Fibroblast of lung (primary cell): ENCODE results near the gene TRIM41. TPM values are rescaled to one million over a fixed set of nuclear protein-coding genes. Genes with fewer than 3 reads are reported as not detected.

Experiments used
- DNase-seq, 2 donors: peaks; one replicate each; pipeline versions ENCODE4 v3.0.0 to v3.0.0-alpha.2; 2010; ENCODE audit warnings: low read depth in 2 of 2
- H2AFZ ChIP-seq: 2 replicates; pipeline ENCODE4 v1.5.1; 2012; ENCODE audit warnings: low read length, control low read depth, inconsistent platforms
- H3K27ac ChIP-seq: 2 replicates; pipeline ENCODE4 v1.5.1; 2011; ENCODE audit warnings: low read length, control low read depth; ENCODE audit not compliant: insufficient read depth
- H3K27me3 ChIP-seq: 2 replicates; pipeline ENCODE4 v1.5.1; 2011; ENCODE audit warnings: mild to moderate bottlenecking, low read length; ENCODE audit not compliant: control insufficient read depth, insufficient read depth
- H3K36me3 ChIP-seq: 2 replicates; pipeline ENCODE4 v1.5.1; 2011; ENCODE audit warnings: low read length; ENCODE audit not compliant: control insufficient read depth, insufficient read depth
- H3K4me1 ChIP-seq: 2 replicates; pipeline ENCODE4 v1.5.1; 2011; ENCODE audit warnings: low read length; ENCODE audit not compliant: control insufficient read depth, insufficient read depth; ENCODE audit errors: extremely low read depth
- H3K4me2 ChIP-seq: 2 replicates; pipeline ENCODE4 v1.5.1; 2011; ENCODE audit warnings: low read length, control low read depth; ENCODE audit not compliant: insufficient read depth; ENCODE audit errors: extremely low read depth
- H3K4me3 ChIP-seq, 4 experiments: fragments of 200-600 bp in 1 of 4; sonication (generic) in 1 of 4; replicated peaks in 1 of 4; 2 replicates each; pipeline ENCODE4 v1.5.1; 2011 to 2016; ENCODE audit warnings: low read length in 4 of 4, low read depth in 3 of 4, mild to moderate bottlenecking in 3 of 4, control low read depth in 2 of 4, inconsistent platforms in 1 of 4, mixed read lengths in 1 of 4; ENCODE audit not compliant: insufficient read depth in 1 of 4; ENCODE audit errors: control extremely low read depth in 1 of 4
- H3K79me2 ChIP-seq: 2 replicates; pipeline ENCODE4 v1.5.1; 2012; ENCODE audit warnings: mild to moderate bottlenecking, low read length, inconsistent platforms; ENCODE audit not compliant: control insufficient read depth, insufficient read depth
- H3K9ac ChIP-seq: 2 replicates; pipeline ENCODE4 v1.5.1; 2011; ENCODE audit warnings: mild to moderate bottlenecking, low read length, control low read depth; ENCODE audit not compliant: insufficient read depth
- H3K9me3 ChIP-seq: 2 replicates; pipeline ENCODE4 v1.5.1; 2012; ENCODE audit warnings: low read depth, low read length; ENCODE audit not compliant: control insufficient read depth, insufficient read depth
- H4K20me1 ChIP-seq: 2 replicates; pipeline ENCODE4 v1.5.1; 2011; ENCODE audit warnings: low read length; ENCODE audit not compliant: control insufficient read depth, insufficient read depth; ENCODE audit errors: extremely low read depth
- EZH2 ChIP-seq: IDR thresholded peaks from 2 replicates; pipeline ENCODE4 v1.5.1; 2012; ENCODE audit warnings: low read length, control low read depth, mild to moderate bottlenecking; ENCODE audit errors: missing control alignments
- polyA plus RNA-seq, 2 donors: library from polyadenylated mRNA; depleted of rRNA in 1 of 2; stranded (reverse) in 1 of 2; unstranded in 1 of 2; fragments of >200 nt; gene quantifications; 2 replicates each; pipeline ENCODE4 v1.2.1, GENCODE V29; 2011 to 2012; ENCODE audit warnings: missing spikeins in 1 of 2
- total RNA-seq: library from RNA; depleted of rRNA; stranded (reverse); fragments of >200 nt; gene quantifications from 2 replicates; pipeline ENCODE4 v1.2.1, GENCODE V29; 2014
- TF ChIP-seq, protein P1 (sequence below), 2 donors: IDR thresholded peaks in 1 of 2; conservative IDR thresholded peaks in 1 of 2; 1 replicate in 1 of 2; 2 replicates in 1 of 2; pipeline ENCODE4 v1.5.1; 2011 to 2012; ENCODE audit warnings: low read length in 2 of 2, control low read depth in 1 of 2, inconsistent platforms in 1 of 2, low read depth in 1 of 2, mild to moderate bottlenecking in 1 of 2

Gene TRIM41
- total and polyA plus RNA-seq, 2 donors (not counting 1 experiment from before 2014, with no cell fraction given) = 8.3 to 17.0 TPM

DNA sequence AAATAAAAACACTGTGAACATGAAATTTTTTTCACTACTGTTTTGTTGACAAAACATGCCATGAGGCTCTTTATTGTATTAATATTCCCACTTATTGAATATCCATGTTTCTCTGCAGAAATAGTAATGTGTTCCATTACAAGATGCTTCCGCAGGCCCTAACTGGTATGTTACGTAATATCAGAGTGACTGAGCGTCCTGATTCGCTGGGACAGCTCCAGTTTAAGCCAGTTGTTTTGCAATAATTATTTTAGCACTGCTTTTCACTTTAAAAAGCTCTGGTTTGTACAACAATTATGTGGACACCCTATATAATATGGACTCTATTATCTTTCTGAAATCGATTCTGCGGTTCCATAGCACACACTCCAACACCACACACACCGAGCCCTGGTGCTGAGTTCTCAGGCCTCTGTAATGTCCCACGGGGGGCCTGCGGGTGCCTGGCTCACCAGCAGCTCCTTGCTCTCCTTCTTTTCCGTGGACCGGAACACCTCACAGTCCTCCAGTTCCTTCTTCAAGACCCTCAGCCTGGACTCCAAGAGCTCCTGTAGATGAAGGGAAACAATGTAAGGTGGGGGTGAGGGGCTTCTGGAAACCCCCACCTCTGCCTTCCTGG lies 19.9 kb upstream of the TRIM41 start:
- no peak overlapping the region for H3K9ac ChIP-seq
- peak overlapping the region; percentile 55 for H3K4me2 ChIP-seq
- H3K79me2 ChIP-seq = no peaks in the 10 kb centered on the region

DNA sequence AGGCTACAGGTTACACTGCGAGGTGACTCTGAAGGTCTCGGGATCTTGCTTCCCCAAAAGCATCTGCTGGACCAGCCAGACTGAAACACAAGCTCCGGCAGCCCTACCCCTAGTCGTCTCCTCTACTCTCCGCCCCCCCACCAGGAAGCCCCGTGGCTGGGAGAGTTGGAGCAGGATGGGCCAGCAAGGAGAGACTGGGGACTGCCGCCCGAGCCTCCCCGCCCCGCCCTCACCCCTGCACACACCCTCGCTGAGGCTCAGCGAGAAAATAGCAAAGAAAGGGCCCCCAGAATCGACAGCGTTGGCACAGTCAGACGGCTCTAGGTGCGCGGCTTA lies 19.3 kb upstream of the TRIM41 start:
- Histone ChIP-seq H3K27me3 (no peaks in the 10 kb centered on the region), H3K79me2 (no peaks in the 10 kb centered on the region), H3K9ac (no peak overlapping the region), H3K4me1 (peaks cover 8% of the 10 kb centered on the region), H3K4me2 (peak overlapping the region; percentile 55), H3K4me3 (peak overlapping the region; percentile 42 to 62 (median 60)), H3K36me3 (no peaks in the 10 kb centered on the region), H2AFZ (no peak overlapping the region), H4K20me1 (no peaks in the 10 kb centered on the region), H3K9me3 (no peaks in the 10 kb centered on the region), H3K27ac (no peak overlapping the region)
- TF ChIP-seq, protein P1, sequence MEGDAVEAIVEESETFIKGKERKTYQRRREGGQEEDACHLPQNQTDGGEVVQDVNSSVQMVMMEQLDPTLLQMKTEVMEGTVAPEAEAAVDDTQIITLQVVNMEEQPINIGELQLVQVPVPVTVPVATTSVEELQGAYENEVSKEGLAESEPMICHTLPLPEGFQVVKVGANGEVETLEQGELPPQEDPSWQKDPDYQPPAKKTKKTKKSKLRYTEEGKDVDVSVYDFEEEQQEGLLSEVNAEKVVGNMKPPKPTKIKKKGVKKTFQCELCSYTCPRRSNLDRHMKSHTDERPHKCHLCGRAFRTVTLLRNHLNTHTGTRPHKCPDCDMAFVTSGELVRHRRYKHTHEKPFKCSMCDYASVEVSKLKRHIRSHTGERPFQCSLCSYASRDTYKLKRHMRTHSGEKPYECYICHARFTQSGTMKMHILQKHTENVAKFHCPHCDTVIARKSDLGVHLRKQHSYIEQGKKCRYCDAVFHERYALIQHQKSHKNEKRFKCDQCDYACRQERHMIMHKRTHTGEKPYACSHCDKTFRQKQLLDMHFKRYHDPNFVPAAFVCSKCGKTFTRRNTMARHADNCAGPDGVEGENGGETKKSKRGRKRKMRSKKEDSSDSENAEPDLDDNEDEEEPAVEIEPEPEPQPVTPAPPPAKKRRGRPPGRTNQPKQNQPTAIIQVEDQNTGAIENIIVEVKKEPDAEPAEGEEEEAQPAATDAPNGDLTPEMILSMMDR (conservative IDR thresholded peaks at IDR 0.05 in 1 of 2, IDR thresholded peaks at IDR 0.05 in 1 of 2; ENCODE audit: low read depth in 1 of 2, low read length in 2 of 2) = no peak
- TF ChIP-seq EZH2 = no peak
- DNase-seq = no peak

More for the DNA sequence above, 19.9 kb upstream of the TRIM41 start:
- H3K27me3 ChIP-seq = no peaks in the 10 kb centered on the region
- H3K27ac ChIP-seq = no peak overlapping the region
- no peaks in the 10 kb centered on the region for H3K9me3 ChIP-seq
- H3K4me1 ChIP-seq = peaks cover 8% of the 10 kb centered on the region
- no peak overlapping the region for H2AFZ ChIP-seq
- H3K36me3 ChIP-seq = no peaks in the 10 kb centered on the region
- no peaks in the 10 kb centered on the region for H4K20me1 ChIP-seq
- TF ChIP-seq, protein P1 (conservative IDR thresholded peaks at IDR 0.05 in 1 of 2, IDR thresholded peaks at IDR 0.05 in 1 of 2; ENCODE audit: low read depth in 1 of 2, low read length in 2 of 2) = no peak
- no peak for TF ChIP-seq EZH2
- DNase-seq = peak in 1 of 2 donors; percentile 66
- peak overlapping the region in 1 of 4 experiments; percentile 62 for H3K4me3 ChIP-seq

DNA sequence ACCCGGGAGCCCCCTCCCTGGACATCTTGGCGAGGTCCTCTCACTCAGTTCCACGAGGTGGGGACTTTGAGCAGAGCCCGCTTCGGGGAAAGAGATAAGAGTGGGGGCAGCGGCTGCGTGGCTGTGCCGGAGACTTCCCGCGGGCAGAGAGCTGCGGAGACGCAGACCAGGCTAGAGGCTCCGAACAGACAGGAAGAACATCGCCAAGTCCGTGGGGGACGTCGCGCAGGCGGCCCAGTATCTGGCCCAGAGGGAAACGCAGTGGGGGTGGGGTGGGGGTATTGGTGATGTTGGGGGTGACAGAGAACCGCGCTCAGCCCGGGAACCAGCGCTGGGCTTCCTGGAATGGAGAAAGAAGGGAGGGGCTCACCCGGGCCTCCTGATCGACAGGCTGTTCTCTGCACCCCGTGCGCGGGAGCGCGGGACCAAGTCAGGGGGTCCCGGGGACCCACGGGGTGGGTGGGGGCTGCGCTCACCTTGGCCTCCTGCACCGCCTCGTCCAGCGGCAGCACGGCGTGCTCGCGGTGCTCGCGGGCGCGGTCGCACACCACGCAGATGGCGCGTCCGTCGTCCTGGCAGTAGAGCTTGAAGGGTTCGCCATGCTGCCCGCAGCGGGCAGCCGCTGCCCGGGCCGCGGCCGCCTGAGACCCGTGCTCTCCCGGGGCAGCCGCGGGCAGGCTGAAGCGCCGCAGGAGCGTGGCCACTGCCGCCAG lies 18.8 kb upstream of the TRIM41 start:
- no peaks in the 10 kb centered on the region for H3K79me2 ChIP-seq
- H3K4me1 ChIP-seq = peaks cover 8% of the 10 kb centered on the region
- H3K4me2 ChIP-seq = peak overlapping the region; percentile 81
- no peak for TF ChIP-seq EZH2
- TF ChIP-seq, protein P1 (conservative IDR thresholded peaks at IDR 0.05 in 1 of 2, IDR thresholded peaks at IDR 0.05 in 1 of 2; ENCODE audit: low read depth in 1 of 2, low read length in 2 of 2) = peak in 1 of 2 donors; percentile 3
- H3K9ac ChIP-seq = peak overlapping the region; percentile 58
- H3K27me3 ChIP-seq = no peaks in the 10 kb centered on the region
- H4K20me1 ChIP-seq = no peaks in the 10 kb centered on the region
- no peaks in the 10 kb centered on the region for H3K36me3 ChIP-seq
- DNase-seq = peak in 1 of 2 donors; percentile 22
- no peaks in the 10 kb centered on the region for H3K9me3 ChIP-seq
- H2AFZ ChIP-seq = peak overlapping the region; percentile 31
- peak overlapping the region; percentile 42 to 62 (median 60) for H3K4me3 ChIP-seq
- H3K27ac ChIP-seq = no peak overlapping the region
